Measurements from ENCODE around the gene IZUMO3. TPM values are rescaled to one million over a fixed set of nuclear protein-coding genes. Genes with fewer than 3 reads are reported as not detected.

IZUMO3 gene
- total RNA-seq, 1 donor from 2014 or later = not detected

GRCh38 chr9:24516463-24516862 is 29.2 kb downstream of the IZUMO3 start:
- no peaks in the 10 kb centered on the region for H3K36me3 Mint-ChIP-seq
- peaks cover 4% of the 10 kb centered on the region for H3K27me3 Mint-ChIP-seq
- H3K27ac Mint-ChIP-seq = no peak overlapping the region
- no peak for TF ChIP-seq CTCF (conservative IDR thresholded peaks at IDR 0.05)
- no peaks in the 10 kb centered on the region for H3K4me1 Mint-ChIP-seq (ENCODE audit: unreplicated experiment)
- H3K9me3 Mint-ChIP-seq = no peaks in the 10 kb centered on the region
- DNase-seq (ENCODE audit: extremely low spot score, unreplicated experiment) = no peak
- H3K4me3 Mint-ChIP-seq = no peak overlapping the region

- no peak overlapping the region for H3K4me3 Mint-ChIP-seq
These were observed 35.8 kb downstream of the IZUMO3 start for GRCh38 chr9:24509850-24510249.

GRCh38 chr9:24504521-24504920 is 41.2 kb downstream of the IZUMO3 start:
- Mint-ChIP-seq H3K4me3 (no peak overlapping the region), H3K9me3 (peaks cover 5% of the 10 kb centered on the region), H3K4me1 (ENCODE audit: unreplicated experiment) (no peaks in the 10 kb centered on the region), H3K27ac (no peak overlapping the region), H3K36me3 (no peaks in the 10 kb centered on the region), H3K27me3 (no peaks in the 10 kb centered on the region)
- TF ChIP-seq CTCF (conservative IDR thresholded peaks at IDR 0.05) = no peak
- no peak for DNase-seq (ENCODE audit: extremely low spot score, unreplicated experiment)

More at GRCh38 chr9:24509850-24510249, 35.8 kb downstream of the IZUMO3 start:
- peaks cover 6% of the 10 kb centered on the region for H3K9me3 Mint-ChIP-seq
- H3K4me1 Mint-ChIP-seq (ENCODE audit: unreplicated experiment) = no peaks in the 10 kb centered on the region
- H3K27me3 Mint-ChIP-seq = no peaks in the 10 kb centered on the region
- H3K36me3 Mint-ChIP-seq = no peaks in the 10 kb centered on the region
- TF ChIP-seq CTCF (conservative IDR thresholded peaks at IDR 0.05) = no peak
- H3K27ac Mint-ChIP-seq = no peak overlapping the region
- DNase-seq (ENCODE audit: extremely low spot score, unreplicated experiment) = no peak

- Mint-ChIP-seq H3K27ac (no peak overlapping the region), H3K9me3 (no peaks in the 10 kb centered on the region), H3K27me3 (no peaks in the 10 kb centered on the region), H3K4me3 (no peak overlapping the region), H3K36me3 (no peaks in the 10 kb centered on the region), H3K4me1 (ENCODE audit: unreplicated experiment) (no peaks in the 10 kb centered on the region)
- TF ChIP-seq CTCF (conservative IDR thresholded peaks at IDR 0.05) = no peak
- DNase-seq (ENCODE audit: extremely low spot score, unreplicated experiment) = no peak
These were observed 43.3 kb downstream of the IZUMO3 start for GRCh38 chr9:24502206-24502937.

GRCh38 chr9:24500761-24501160 is 44.9 kb downstream of the IZUMO3 start:
- TF ChIP-seq CTCF (conservative IDR thresholded peaks at IDR 0.05) = no peak
- no peaks in the 10 kb centered on the region for H3K27me3 Mint-ChIP-seq
- H3K27ac Mint-ChIP-seq = no peak overlapping the region
- no peaks in the 10 kb centered on the region for H3K36me3 Mint-ChIP-seq
- H3K9me3 Mint-ChIP-seq = no peaks in the 10 kb centered on the region
- H3K4me1 Mint-ChIP-seq (ENCODE audit: unreplicated experiment) = no peaks in the 10 kb centered on the region
- no peak overlapping the region for H3K4me3 Mint-ChIP-seq
- no peak for DNase-seq (ENCODE audit: extremely low spot score, unreplicated experiment)
